Calu3 (cell line): ENCODE results near the gene ANKRD45. TPM values are rescaled to one million over a fixed set of nuclear protein-coding genes. Genes with fewer than 3 reads are reported as not detected.

Experiments
- BruUV-seq: library from RNA; stranded (reverse); fragments of 400-500 nt; replicated peaks from 2 replicates; lab custom pipeline; 2021; lab: Mats Ljungman, UMichigan
- CTCF ChIA-PET: fragments of 300-600 bp; sonication (Branson Sonifier 250); formaldehyde crosslinking; loops from one replicate; lab custom pipeline; 2022; ENCODE audit warnings: antibody characterized with exemption; lab: Charles Lee
- DNase-seq: peaks from one replicate; pipeline ENCODE4 v3.0.0; 2022
- H3K27ac Mint-ChIP-seq: one replicate; pipeline ENCODE4 v1.8.0; 2022; ENCODE audit warnings: mixed read lengths; ENCODE audit not compliant: unreplicated experiment
- H3K27me3 Mint-ChIP-seq: one replicate; pipeline ENCODE4 v1.8.0; 2022; ENCODE audit warnings: mixed read lengths; ENCODE audit not compliant: unreplicated experiment
- H3K36me3 Mint-ChIP-seq: one replicate; pipeline ENCODE4 v1.8.0; 2022; ENCODE audit warnings: mild to moderate bottlenecking, moderate library complexity, mixed read lengths; ENCODE audit not compliant: insufficient read depth, unreplicated experiment
- H3K4me1 Mint-ChIP-seq: one replicate; pipeline ENCODE4 v1.8.0; 2022; ENCODE audit warnings: mild to moderate bottlenecking, low read depth, mixed read lengths; ENCODE audit not compliant: unreplicated experiment
- H3K4me3 Mint-ChIP-seq: one replicate; pipeline ENCODE4 v1.8.0; 2022; ENCODE audit warnings: mild to moderate bottlenecking, low read depth, moderate library complexity, mixed read lengths; ENCODE audit not compliant: unreplicated experiment
- H3K9me3 Mint-ChIP-seq: one replicate; pipeline ENCODE4 v1.8.0; 2022; ENCODE audit warnings: low read depth, mixed read lengths; ENCODE audit not compliant: unreplicated experiment
- intact Hi-C: fragments of 100-400 bp; cut with micrococcal nuclease; formaldehyde crosslinking; loops from one replicate; pipeline ENCODE4 v1.10.0; 2022; ENCODE audit not compliant: unreplicated experiment
- total RNA-seq: library from RNA; stranded (reverse); gene quantifications from 2 replicates; pipeline ENCODE4 v1.2.3, GENCODE V29; 2022
- TF ChIP-seq, protein P1 (sequence below): fragments of 200-600 bp; IDR thresholded peaks from one replicate; pipeline ENCODE4 v1.8.0; 2022; ENCODE audit warnings: antibody characterized with exemption; ENCODE audit not compliant: unreplicated experiment

Gene ANKRD45
- total RNA-seq, 1 experiment from 2014 or later: not detected

DNA sequence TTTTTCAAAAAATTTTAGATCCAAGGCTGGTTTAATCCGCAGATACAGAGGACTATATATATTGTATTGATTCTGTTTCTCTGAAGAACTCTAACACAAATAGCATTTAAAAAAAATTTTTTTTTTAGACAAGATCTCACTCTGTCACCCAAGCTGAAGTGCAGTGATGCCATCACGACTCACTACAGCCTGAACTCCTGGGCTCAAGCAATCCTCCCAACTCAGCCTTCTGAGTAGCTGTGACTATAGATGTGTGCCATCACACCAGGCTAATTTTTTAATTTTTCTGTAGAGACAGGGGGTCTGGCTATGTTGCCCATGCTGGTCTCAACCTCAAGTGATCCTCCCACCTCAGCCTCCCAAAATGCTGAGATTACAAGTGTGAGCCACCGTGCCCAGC is 3.0 kb downstream of the ANKRD45 start:
- no peak for DNase-seq
- Mint-ChIP-seq H3K4me3 (no peak overlapping the region), H3K4me1 (peaks cover 8% of the 10 kb centered on the region), H3K27me3 (peaks cover 17% of the 10 kb centered on the region), H3K27ac (no peak overlapping the region), H3K9me3 (no peaks in the 10 kb centered on the region), H3K36me3 (no peaks in the 10 kb centered on the region)
- intact Hi-C loops: no loop called here
- TF ChIP-seq, protein P1, sequence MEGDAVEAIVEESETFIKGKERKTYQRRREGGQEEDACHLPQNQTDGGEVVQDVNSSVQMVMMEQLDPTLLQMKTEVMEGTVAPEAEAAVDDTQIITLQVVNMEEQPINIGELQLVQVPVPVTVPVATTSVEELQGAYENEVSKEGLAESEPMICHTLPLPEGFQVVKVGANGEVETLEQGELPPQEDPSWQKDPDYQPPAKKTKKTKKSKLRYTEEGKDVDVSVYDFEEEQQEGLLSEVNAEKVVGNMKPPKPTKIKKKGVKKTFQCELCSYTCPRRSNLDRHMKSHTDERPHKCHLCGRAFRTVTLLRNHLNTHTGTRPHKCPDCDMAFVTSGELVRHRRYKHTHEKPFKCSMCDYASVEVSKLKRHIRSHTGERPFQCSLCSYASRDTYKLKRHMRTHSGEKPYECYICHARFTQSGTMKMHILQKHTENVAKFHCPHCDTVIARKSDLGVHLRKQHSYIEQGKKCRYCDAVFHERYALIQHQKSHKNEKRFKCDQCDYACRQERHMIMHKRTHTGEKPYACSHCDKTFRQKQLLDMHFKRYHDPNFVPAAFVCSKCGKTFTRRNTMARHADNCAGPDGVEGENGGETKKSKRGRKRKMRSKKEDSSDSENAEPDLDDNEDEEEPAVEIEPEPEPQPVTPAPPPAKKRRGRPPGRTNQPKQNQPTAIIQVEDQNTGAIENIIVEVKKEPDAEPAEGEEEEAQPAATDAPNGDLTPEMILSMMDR: no peak
- no TSS peak for BruUV-seq
- CTCF ChIA-PET: no interaction called here

DNA sequence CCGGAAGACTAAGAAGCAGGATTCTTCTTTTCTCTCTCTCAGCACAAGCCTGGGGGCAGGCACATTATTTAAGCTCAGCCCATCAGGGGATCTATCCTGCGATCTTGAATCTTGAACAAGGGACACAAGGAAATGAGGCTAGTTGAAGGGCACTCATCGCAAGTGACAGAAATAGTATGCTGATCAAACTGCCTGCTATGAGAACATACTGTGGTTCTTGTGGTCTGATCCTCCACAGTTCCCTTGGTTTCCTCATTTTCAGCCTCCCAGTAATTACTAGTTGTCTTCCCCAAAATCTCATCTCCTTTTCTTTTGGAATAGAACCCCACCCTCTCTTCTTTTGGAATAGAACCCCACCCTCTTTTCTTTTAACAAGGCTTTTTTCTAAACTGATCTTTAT is 6.5 kb downstream of the ANKRD45 start:
- Mint-ChIP-seq H3K4me1 (no peaks in the 10 kb centered on the region), H3K9me3 (no peaks in the 10 kb centered on the region), H3K36me3 (no peaks in the 10 kb centered on the region), H3K4me3 (no peak overlapping the region), H3K27ac (no peak overlapping the region), H3K27me3 (no peaks in the 10 kb centered on the region)
- CTCF ChIA-PET: no interaction called here
- BruUV-seq: no TSS peak
- no peak for DNase-seq
- intact Hi-C loops: no loop called here
- TF ChIP-seq, protein P1: no peak

GRCh38 chr1:173661763-173662162 is 7.9 kb downstream of the ANKRD45 start:
- Mint-ChIP-seq H3K27me3 (no peaks in the 10 kb centered on the region), H3K27ac (no peak overlapping the region), H3K4me1 (no peaks in the 10 kb centered on the region), H3K9me3 (no peaks in the 10 kb centered on the region), H3K4me3 (no peak overlapping the region), H3K36me3 (no peaks in the 10 kb centered on the region)
- intact Hi-C loops: no loop called here
- CTCF ChIA-PET: no interaction called here
- TF ChIP-seq, protein P1: no peak
- no TSS peak for BruUV-seq
- DNase-seq: no peak

- no peak for DNase-seq
- TF ChIP-seq, protein P1: no peak
- Mint-ChIP-seq H3K4me3 (no peak overlapping the region), H3K9me3 (no peaks in the 10 kb centered on the region), H3K27ac (no peak overlapping the region), H3K36me3 (no peaks in the 10 kb centered on the region), H3K27me3 (no peaks in the 10 kb centered on the region), H3K4me1 (no peaks in the 10 kb centered on the region)
- no TSS peak for BruUV-seq
- CTCF ChIA-PET: no interaction called here
- intact Hi-C loops: no loop called here
Measured at GRCh38 chr1:173661271-173661670, 8.4 kb downstream of the ANKRD45 start.
